Omental fat pad (tissue), 4 donors: ENCODE data around the gene BAZ1B. TPM values are rescaled to one million over a fixed set of nuclear protein-coding genes. Genes with fewer than 3 reads are reported as not detected.
A peak's percentile ranks its signal among the peaks of the same experiment; 100 is the strongest.
"Not testable (repeated sequence)": the region's sequence is repeated elsewhere in the genome, so short reads cannot be mapped to it uniquely, and the experiment has no call there.

Experiments used
- ATAC-seq: fragments of 150-250 bp; one replicate; pipeline ENCODE4 v1.9.1; 2016; ENCODE audit warnings: mild to moderate bottlenecking, moderate library complexity; ENCODE audit not compliant: low FRiP score
- DNase-seq: peaks from one replicate; pipeline ENCODE4 v3.0.0-alpha.2; 2019; ENCODE audit warnings: low spot score
- total RNA-seq, 4 donors: library from RNA; depleted of rRNA; stranded (reverse); fragments of >200 nt; gene quantifications; one replicate each; pipeline ENCODE4 v1.1.0, GENCODE V29; 2016
- TF ChIP-seq, protein P1 (sequence below), 3 donors: fragments of 450-650 bp; IDR thresholded peaks; one replicate each; pipeline ENCODE4 v1.5.1; 2016 to 2017; ENCODE audit warnings: antibody characterized with exemption in 3 of 3, mild to moderate bottlenecking in 3 of 3, moderate library complexity in 2 of 3

BAZ1B gene
- total RNA-seq, 4 donors from 2014 or later = 42.9 to 61.4 (median 54.9) TPM

DNA sequence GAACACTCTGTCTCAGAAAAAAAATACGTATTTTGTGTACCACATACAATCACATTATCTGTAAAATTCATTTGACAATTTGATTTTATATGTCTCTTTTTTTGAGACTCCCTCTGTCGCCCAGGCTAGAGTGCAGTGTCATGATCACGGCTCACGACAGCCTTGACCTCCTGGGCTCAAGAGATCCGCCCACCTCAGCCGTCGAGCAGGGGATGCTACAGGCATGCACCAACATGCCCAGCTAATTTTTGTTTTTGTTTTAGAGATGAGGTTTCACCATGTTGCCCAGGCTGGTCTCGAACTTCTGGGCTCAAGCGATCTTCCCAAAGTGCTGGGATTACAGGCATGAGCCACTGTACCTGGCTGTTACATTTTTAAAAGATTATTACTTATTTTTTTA lies 11.6 kb upstream of the BAZ1B start:
- TF ChIP-seq, protein P1, sequence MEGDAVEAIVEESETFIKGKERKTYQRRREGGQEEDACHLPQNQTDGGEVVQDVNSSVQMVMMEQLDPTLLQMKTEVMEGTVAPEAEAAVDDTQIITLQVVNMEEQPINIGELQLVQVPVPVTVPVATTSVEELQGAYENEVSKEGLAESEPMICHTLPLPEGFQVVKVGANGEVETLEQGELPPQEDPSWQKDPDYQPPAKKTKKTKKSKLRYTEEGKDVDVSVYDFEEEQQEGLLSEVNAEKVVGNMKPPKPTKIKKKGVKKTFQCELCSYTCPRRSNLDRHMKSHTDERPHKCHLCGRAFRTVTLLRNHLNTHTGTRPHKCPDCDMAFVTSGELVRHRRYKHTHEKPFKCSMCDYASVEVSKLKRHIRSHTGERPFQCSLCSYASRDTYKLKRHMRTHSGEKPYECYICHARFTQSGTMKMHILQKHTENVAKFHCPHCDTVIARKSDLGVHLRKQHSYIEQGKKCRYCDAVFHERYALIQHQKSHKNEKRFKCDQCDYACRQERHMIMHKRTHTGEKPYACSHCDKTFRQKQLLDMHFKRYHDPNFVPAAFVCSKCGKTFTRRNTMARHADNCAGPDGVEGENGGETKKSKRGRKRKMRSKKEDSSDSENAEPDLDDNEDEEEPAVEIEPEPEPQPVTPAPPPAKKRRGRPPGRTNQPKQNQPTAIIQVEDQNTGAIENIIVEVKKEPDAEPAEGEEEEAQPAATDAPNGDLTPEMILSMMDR (IDR thresholded peaks at IDR 0.05) = no peak
- DNase-seq (no peak), ATAC-seq (no peak)

DNA sequence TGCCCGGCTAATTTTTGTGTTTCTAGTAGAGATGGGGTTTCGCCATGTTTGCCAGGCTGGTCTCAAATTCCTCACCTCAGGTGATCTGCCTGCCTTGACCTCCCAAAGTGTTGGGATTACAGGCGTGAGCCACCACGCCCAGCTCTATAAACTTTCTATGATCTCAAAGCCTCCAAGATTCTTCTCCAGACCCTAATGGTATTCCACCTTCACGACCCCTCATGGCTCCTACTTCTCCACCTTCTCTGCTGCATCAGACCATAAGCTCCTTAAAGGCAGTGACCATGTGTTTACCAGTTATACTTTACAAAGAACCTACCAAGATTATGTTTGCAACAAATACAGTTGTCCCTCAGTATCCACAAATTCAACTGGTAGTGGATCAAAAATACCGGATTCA lies 10.1 kb upstream of the BAZ1B start:
- no peak for ATAC-seq
- DNase-seq = no peak
- TF ChIP-seq, protein P1 (IDR thresholded peaks at IDR 0.05) = no peak

- ATAC-seq (no peak), DNase-seq (no peak)
Measured at GRCh38 chr7:73530800-73531199, 8.7 kb upstream of the BAZ1B start.

DNA sequence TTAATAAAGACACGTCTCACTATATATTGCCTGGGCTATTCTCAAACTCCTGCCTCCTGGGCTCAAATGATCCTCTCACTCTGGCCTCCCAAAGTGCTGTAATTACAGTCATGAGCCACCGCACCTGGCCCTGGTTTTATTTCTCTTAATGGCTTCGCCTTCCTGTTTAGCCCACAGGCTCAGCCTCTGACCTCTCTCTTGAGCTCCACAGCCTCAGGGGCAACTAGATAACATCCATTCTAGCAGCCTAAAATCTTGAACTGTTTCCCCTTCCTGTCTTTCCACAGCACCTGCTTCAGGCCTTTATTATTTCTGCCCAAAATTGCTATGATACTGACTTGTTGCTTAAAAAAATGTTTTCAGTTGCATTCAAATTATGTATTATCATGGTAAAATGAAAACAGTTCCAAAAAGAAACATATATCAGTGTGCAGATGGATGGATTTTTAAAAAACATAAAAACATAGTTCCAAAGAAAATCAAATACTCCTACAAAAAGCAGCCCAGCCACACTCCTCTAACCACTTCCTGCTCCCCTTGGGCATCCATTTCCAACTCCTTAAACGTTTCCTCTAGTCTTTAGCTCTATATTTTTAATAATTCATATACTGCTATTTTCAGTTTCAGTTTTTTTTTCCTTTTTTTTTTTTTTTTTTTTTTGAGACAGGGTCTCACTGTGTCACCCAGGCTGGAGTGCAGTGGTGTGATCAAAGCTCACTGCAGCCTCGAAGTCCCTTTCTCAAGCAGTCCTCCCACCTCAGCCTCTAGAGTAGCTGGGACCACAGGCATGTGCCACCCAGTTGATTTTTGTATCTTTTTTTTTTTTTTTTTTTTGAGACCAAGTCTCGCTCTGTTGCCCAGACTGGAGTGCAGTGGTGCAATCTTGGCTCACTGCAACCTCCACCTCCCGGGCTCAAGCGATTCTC lies 5.1 kb upstream of the BAZ1B start:
- ATAC-seq = no peak

More at GRCh38 chr7:73530800-73531199, 8.7 kb upstream of the BAZ1B start:
- TF ChIP-seq, protein P1 (IDR thresholded peaks at IDR 0.05) = no peak

DNA sequence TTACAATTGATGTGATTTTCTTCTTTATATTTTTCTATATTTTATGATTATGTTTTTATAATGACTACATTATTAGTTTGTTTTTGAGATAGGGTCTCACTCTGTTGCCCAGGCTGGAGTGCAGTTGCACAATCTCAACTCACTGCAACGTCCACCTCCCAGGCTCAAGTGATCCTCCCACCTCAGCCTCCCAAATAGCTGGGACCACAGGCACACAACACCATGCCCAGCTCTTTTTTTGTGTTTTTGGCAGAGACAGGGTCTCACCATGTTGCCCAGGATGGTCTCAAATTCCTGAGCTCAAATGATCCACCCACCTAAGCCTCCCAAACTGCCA lies 4.0 kb upstream of the BAZ1B start:
- not testable (repeated sequence) for ATAC-seq, DNase-seq

More for the DNA sequence above, 5.1 kb upstream of the BAZ1B start:
- DNase-seq = no peak
- TF ChIP-seq, protein P1 (IDR thresholded peaks at IDR 0.05) = no peak

DNA sequence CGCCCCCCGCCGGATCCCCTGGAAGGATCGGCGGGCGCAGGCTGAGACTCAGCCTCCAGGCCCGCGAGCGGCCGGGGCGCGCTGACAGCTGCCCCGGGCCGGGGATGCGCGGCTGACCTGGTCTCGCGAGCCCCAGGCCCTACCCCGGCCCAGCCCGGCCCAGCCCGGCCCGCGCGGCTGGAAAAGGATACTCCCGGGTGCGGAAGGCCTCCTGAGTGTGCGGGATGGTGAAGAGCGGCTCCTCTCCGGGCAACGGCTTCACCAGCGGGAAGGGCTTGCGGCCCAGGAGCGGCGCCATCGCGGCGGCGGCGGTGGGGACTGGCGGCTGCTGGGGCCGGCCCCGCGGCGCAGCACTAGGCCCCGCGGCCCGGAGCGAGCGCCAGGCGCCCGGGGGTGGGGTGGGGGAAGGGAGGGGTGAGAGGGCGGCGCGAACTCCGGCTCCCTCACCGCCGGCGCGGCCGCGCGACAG lies 423 bp downstream of the BAZ1B start:
- DNase-seq (peak; percentile 31), ATAC-seq (peak; percentile 80)
- TF ChIP-seq, protein P1 (IDR thresholded peaks at IDR 0.05) = no peak

DNA sequence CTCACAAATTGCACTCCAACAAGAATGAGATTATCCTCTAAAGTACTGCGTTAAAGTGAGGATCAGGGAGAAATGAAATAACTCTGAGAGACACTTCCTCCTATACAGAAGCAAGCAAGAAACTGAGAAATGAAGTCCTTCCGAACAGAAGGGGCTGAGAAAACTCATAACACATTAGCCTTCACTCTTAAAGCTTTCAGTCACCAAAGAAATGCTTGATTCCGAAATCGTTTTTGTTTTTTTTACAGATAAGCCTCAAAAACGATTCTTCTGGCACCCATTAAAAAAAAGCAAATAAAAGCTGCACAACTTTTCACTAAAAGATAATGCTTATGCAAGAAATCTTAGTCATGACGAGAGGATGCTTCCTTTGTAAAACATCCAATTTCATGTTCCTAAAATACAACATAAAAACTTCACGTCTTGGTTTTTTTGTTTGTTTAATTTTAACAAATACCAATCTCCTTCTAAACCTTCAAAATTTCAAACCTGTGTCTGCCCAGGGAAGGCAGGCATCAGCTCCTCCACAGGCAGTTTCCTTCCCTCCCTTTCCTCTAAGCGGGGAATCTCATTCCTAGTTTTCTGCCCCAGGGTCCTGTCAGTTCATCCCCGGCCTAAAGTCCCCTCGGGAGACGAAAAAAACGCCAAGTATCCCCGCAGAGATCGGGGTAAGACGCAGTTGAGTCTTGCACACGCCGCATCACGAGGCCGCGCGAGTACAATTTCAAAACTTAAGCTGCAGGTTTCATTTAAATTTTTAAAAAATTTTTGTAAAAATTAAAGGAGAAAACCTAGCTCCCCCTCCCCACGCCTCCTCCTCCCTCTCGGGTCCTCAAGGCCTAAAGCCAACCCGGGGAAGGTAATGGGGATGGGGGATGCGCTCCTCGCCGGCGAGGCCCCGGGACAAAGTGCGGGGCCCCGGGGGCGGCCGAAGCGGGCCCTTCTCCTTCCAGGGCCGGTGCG lies 1.1 kb downstream of the BAZ1B start:
- TF ChIP-seq, protein P1 (IDR thresholded peaks at IDR 0.05) = no peak
- DNase-seq (no peak), ATAC-seq (no peak)
